H1 (cell line): ENCODE results near the gene CAMSAP1. TPM values are rescaled to one million over a fixed set of nuclear protein-coding genes. Genes with fewer than 3 reads are reported as not detected.

Experiments
- CTCF ChIA-PET: fragments of 300-600 bp; sonication (Branson Sonifier 250); formaldehyde crosslinking; loops from one replicate; lab custom pipeline; 2021; ENCODE audit not compliant: partially characterized antibody; lab: Charles Lee
- POLR2A ChIA-PET: fragments of 300-600 bp; sonication (Branson Sonifier 250); formaldehyde crosslinking; loops from one replicate; lab custom pipeline; 2021; ENCODE audit warnings: inconsistent platforms; ENCODE audit not compliant: partially characterized antibody; lab: Charles Lee
- DNase-seq, 2 experiments: peaks; one replicate each; pipeline versions ENCODE4 v3.0.0 to v3.0.0-alpha.2; 2010 to 2022; ENCODE audit warnings: low spot score in 2 of 2, low read depth in 1 of 2, mixed read lengths in 1 of 2
- FAIRE-seq: peaks from 2 replicates; lab custom pipeline; 2011; peaks lifted over from hg19 to GRCh38; lab: Jason Lieb, UNC
- H2AFZ ChIP-seq: 2 replicates; pipeline ENCODE4 v1.8.1; 2012; ENCODE audit warnings: low read length, inconsistent platforms
- H2AK5ac ChIP-seq: 2 replicates; pipeline ENCODE4 v1.6.1; 2013; ENCODE audit warnings: low read depth, low read length
- H2BK120ac ChIP-seq: replicated peaks from 2 replicates; pipeline ENCODE3; 2013; ENCODE audit warnings: low read depth, low read length, inconsistent platforms
- H2BK12ac ChIP-seq: 2 replicates; pipeline ENCODE4 v1.6.1; 2013; ENCODE audit warnings: low read depth, low read length
- H2BK15ac ChIP-seq: 2 replicates; pipeline ENCODE4 v1.6.1; 2013; ENCODE audit warnings: low read length
- H2BK20ac ChIP-seq: 2 replicates; pipeline ENCODE4 v1.6.1; 2013; ENCODE audit warnings: low read length
- H2BK5ac ChIP-seq: 2 replicates; pipeline ENCODE4 v1.6.1; 2013; ENCODE audit warnings: low read depth, low read length
- H3K14ac ChIP-seq: 2 replicates; pipeline ENCODE4 v1.6.1; 2013; ENCODE audit warnings: inconsistent platforms; ENCODE audit not compliant: insufficient read length
- H3K18ac ChIP-seq: 2 replicates; pipeline ENCODE4 v1.6.1; 2013; ENCODE audit warnings: low read length; ENCODE audit errors: extremely low read depth
- H3K23ac ChIP-seq: 2 replicates; pipeline ENCODE4 v1.6.1; 2013; ENCODE audit warnings: inconsistent platforms; ENCODE audit not compliant: insufficient read length
- H3K23me2 ChIP-seq: 2 replicates; pipeline ENCODE4 v1.6.1; 2013; ENCODE audit warnings: low read depth, low read length
- H3K27ac ChIP-seq: 2 replicates; pipeline ENCODE4 v1.6.1; 2011; ENCODE audit warnings: low read depth, low read length, inconsistent platforms
- H3K27me3 ChIP-seq, 4 experiments: replicated peaks in 1 of 4; 1 replicate in 1 of 4; 2 replicates in 3 of 4; pipeline versions ENCODE4 v1.6.1 to v1.8.1; 2011 to 2013; ENCODE audit warnings: low read length in 3 of 4, mild to moderate bottlenecking in 3 of 4, inconsistent platforms in 2 of 4, mixed read lengths in 2 of 4, moderate library complexity in 1 of 4; ENCODE audit not compliant: control insufficient read depth in 3 of 4, insufficient read depth in 3 of 4; ENCODE audit errors: extremely low read depth in 1 of 4
- H3K36me3 ChIP-seq, 4 experiments: 2 replicates each; pipeline versions ENCODE4 v1.6.1 to v1.8.1; 2011 to 2013; ENCODE audit warnings: mild to moderate bottlenecking in 4 of 4, low read length in 3 of 4, moderate library complexity in 2 of 4, control low read depth in 1 of 4, inconsistent platforms in 1 of 4; ENCODE audit not compliant: insufficient read depth in 4 of 4, control insufficient read depth in 2 of 4
- H3K4ac ChIP-seq: replicated peaks from 2 replicates; pipeline ENCODE3; 2013; ENCODE audit warnings: low read length, low read depth, mixed read lengths, inconsistent platforms; ENCODE audit not compliant: insufficient read length
- H3K4me1 ChIP-seq, 4 experiments: replicated peaks in 1 of 4; 1 replicate in 1 of 4; 2 replicates in 3 of 4; pipeline versions ENCODE4 v1.6.1 to v1.8.1; 2011 to 2013; ENCODE audit warnings: low read length in 3 of 4, inconsistent platforms in 2 of 4, mixed read lengths in 1 of 4; ENCODE audit not compliant: insufficient read depth in 4 of 4, control insufficient read depth in 3 of 4
- H3K4me2 ChIP-seq, 2 experiments: 2 replicates each; pipeline versions ENCODE4 v1.6.1 to v1.8.1; 2011 to 2013; ENCODE audit warnings: low read depth in 2 of 2, low read length in 2 of 2, control low read depth in 1 of 2, inconsistent platforms in 1 of 2, mild to moderate bottlenecking in 1 of 2; ENCODE audit not compliant: insufficient read depth in 1 of 2
- H3K4me3 ChIP-seq, 4 experiments: fragments of 200-600, 300-600 bp in 1 of 4; sonication (generic), shearing (Covaris generic), sonication (Bioruptor Twin) in 1 of 4; 2 replicates each; pipeline versions ENCODE4 v1.5.1 to v1.8.1; 2011 to 2016; ENCODE audit warnings: low read length in 4 of 4, low read depth in 3 of 4, control low read depth in 2 of 4, inconsistent platforms in 2 of 4, mild to moderate bottlenecking in 2 of 4, mixed read lengths in 1 of 4, moderate library complexity in 1 of 4; ENCODE audit not compliant: insufficient read depth in 2 of 4; ENCODE audit errors: extremely low read depth in 1 of 4
- H3K56ac ChIP-seq: replicated peaks from 2 replicates; pipeline ENCODE3; 2013; ENCODE audit warnings: low read depth, mild to moderate bottlenecking, mixed read lengths, low read length, inconsistent platforms; ENCODE audit not compliant: insufficient read length
- H3K79me1 ChIP-seq: 2 replicates; pipeline ENCODE4 v1.6.1; 2013; ENCODE audit warnings: low read depth, low read length, control low read depth
- H3K79me2 ChIP-seq, 2 experiments: 2 replicates each; pipeline versions ENCODE4 v1.6.1 to v1.8.1; 2012 to 2013; ENCODE audit warnings: low read length in 2 of 2, mild to moderate bottlenecking in 2 of 2, inconsistent platforms in 1 of 2; ENCODE audit not compliant: insufficient read depth in 2 of 2, control insufficient read depth in 1 of 2
- H3K9ac ChIP-seq, 4 experiments: replicated peaks in 1 of 4; 1 replicate in 1 of 4; 2 replicates in 3 of 4; pipeline versions ENCODE4 v1.6.1 to v1.8.1; 2011 to 2013; ENCODE audit warnings: low read depth in 3 of 4, low read length in 3 of 4, control low read depth in 2 of 4, mild to moderate bottlenecking in 2 of 4, moderate library complexity in 2 of 4, inconsistent platforms in 1 of 4; ENCODE audit errors: extremely low read depth in 1 of 4
- H3K9me3 ChIP-seq, 2 experiments: 2 replicates each; pipeline versions ENCODE4 v1.6.1 to v1.8.1; 2012 to 2013; ENCODE audit warnings: mild to moderate bottlenecking in 2 of 2, moderate library complexity in 2 of 2, control low read depth in 1 of 2, inconsistent platforms in 1 of 2, low read depth in 1 of 2, low read length in 1 of 2, mixed read lengths in 1 of 2; ENCODE audit not compliant: insufficient read depth in 2 of 2
- H4K20me1 ChIP-seq, 2 experiments: replicated peaks in 1 of 2; 2 replicates each; pipeline versions ENCODE3 to v1.8.1; 2011 to 2013; ENCODE audit warnings: inconsistent platforms in 2 of 2, low read length in 2 of 2, mild to moderate bottlenecking in 1 of 2; ENCODE audit not compliant: insufficient read depth in 2 of 2, control insufficient read depth in 1 of 2
- H4K5ac ChIP-seq: 2 replicates; pipeline ENCODE4 v1.6.1; 2013; ENCODE audit warnings: low read length, low read depth, mixed read lengths, inconsistent platforms; ENCODE audit not compliant: insufficient read length
- H4K8ac ChIP-seq: 2 replicates; pipeline ENCODE4 v1.8.0; 2013; ENCODE audit warnings: mild to moderate bottlenecking, moderate library complexity, low read length, inconsistent platforms; ENCODE audit not compliant: insufficient read depth; ENCODE audit errors: extremely low read depth
- H4K91ac ChIP-seq: replicated peaks from 2 replicates; pipeline ENCODE3; 2013; ENCODE audit warnings: low read length, mixed read lengths, inconsistent platforms; ENCODE audit not compliant: insufficient read length
- CTBP2 ChIP-seq: IDR thresholded peaks from 2 replicates; pipeline ENCODE4 v1.7.0; 2011; ENCODE audit warnings: borderline replicate concordance, mild to moderate bottlenecking, moderate library complexity, mixed read lengths, low read length; ENCODE audit not compliant: insufficient read depth, insufficient read length
- KDM4A ChIP-seq: IDR thresholded peaks from one replicate; pipeline ENCODE4 v1.7.1; 2012; ENCODE audit warnings: low read depth, mild to moderate bottlenecking, moderate library complexity, low read length, inconsistent platforms; ENCODE audit not compliant: severe bottlenecking
- POU5F1 ChIP-seq: IDR thresholded peaks from 2 replicates; pipeline ENCODE4 v1.6.1; 2011; ENCODE audit warnings: low read depth, mild to moderate bottlenecking, low read length, moderate library complexity
- SIX5 ChIP-seq: IDR thresholded peaks from 2 replicates; pipeline ENCODE4 v1.6.1; 2011; ENCODE audit warnings: mild to moderate bottlenecking, low read depth, low read length
- WGBS, 2 experiments: shearing (Covaris generic) in 1 of 2; methylation state at CpG; one replicate each; pipeline versions ENCODE4 v1.1.6 to v1.1.7; 2013 to 2015; ENCODE audit warnings: low lambda C conversion rate in 2 of 2, mixed read lengths in 2 of 2, inconsistent platforms in 1 of 2, low coverage in 1 of 2, missing lambda C conversion rate in 1 of 2; ENCODE audit not compliant: insufficient replicate concordance in 2 of 2, insufficient coverage in 1 of 2, insufficient read length in 1 of 2; ENCODE audit errors: extremely low coverage in 1 of 2, missing lambda C conversion rate in 1 of 2; 5-methylcytosine and 5-hydroxymethylcytosine counted together
- polyA plus RNA-seq, 7 experiments: library from polyadenylated mRNA; depleted of rRNA in 3 of 7; stranded (reverse) in 5 of 7; unstranded in 2 of 7; fragments of >200 nt in 5 of 7; fragments of 200-250 nt in 2 of 7; gene quantifications; 1 replicate in 5 of 7; 2 replicates in 1 of 7; 4 replicates in 1 of 7; pipeline versions ENCODE4 v1.2.1 to v1.2.3, GENCODE V29; 2011 to 2013; ENCODE audit warnings: missing spikeins in 2 of 7, mixed read lengths in 2 of 7
- total RNA-seq: library from RNA; stranded (reverse); fragmentation: NEBNext Ultra II Directional; extraction: Animal tissue kit (Norgen Biotek cat#: 25700); gene quantifications from 2 replicates; pipeline ENCODE4 v1.2.1, GENCODE V29; 2021
- TF ChIP-seq, protein P1 (sequence below): IDR thresholded peaks from 2 replicates; pipeline ENCODE4 v1.6.1; 2012; ENCODE audit warnings: inconsistent platforms

Gene CAMSAP1
- total and polyA plus RNA-seq, 2 of the 8 experiments (the other 6 are each of a cell fraction or from before 2014, with no cell fraction given): 13.4 to 44.0 TPM

- H4K20me1 ChIP-seq: peaks cover 1 to 9% of the 10 kb centered on the region in 2 experiments
- H3K18ac ChIP-seq: no peak overlapping the region
- H4K91ac ChIP-seq: no peak overlapping the region
- H3K4me3 ChIP-seq: no peak overlapping the region
- H3K27ac ChIP-seq: no peak overlapping the region
- no peaks in the 10 kb centered on the region for H3K4me1 ChIP-seq
- H2BK20ac ChIP-seq: no peak overlapping the region
- H2BK15ac ChIP-seq: no peak overlapping the region
- peaks cover 15 to 21% (median 19%) of the 10 kb centered on the region in 4 experiments for H3K36me3 ChIP-seq
- DNase-seq (no peak), FAIRE-seq (no peak)
- POLR2A ChIA-PET: no interaction called here
- no peak overlapping the region for H3K56ac ChIP-seq
- H4K8ac ChIP-seq: no peak overlapping the region
- H3K23ac ChIP-seq: no peak overlapping the region
- H3K4me2 ChIP-seq: no peak overlapping the region
- H2BK5ac ChIP-seq: no peak overlapping the region
- no peak overlapping the region for H2AK5ac ChIP-seq
- no peak for TF ChIP-seq CTBP2
- TF ChIP-seq SIX5: no peak
- TF ChIP-seq, protein P1, sequence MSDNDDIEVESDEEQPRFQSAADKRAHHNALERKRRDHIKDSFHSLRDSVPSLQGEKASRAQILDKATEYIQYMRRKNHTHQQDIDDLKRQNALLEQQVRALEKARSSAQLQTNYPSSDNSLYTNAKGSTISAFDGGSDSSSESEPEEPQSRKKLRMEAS: no peak
- TF ChIP-seq KDM4A: no peak
- TF ChIP-seq POU5F1: no peak
- TF ChIP-seq, all 59 proteins: peak for 0
- no peaks in the 10 kb centered on the region for H3K23me2 ChIP-seq
- no peaks in the 10 kb centered on the region for H3K9me3 ChIP-seq
- no peak overlapping the region for H3K4ac ChIP-seq
- peaks cover 8% of the 10 kb centered on the region; the same call in 1 of the 2 replicates for H3K79me1 ChIP-seq
- WGBS, 2 experiments: 92% methylated on average over 12 of the region's 12 CpGs; no CpG with 5 or more reads in 1 of the 2 experiments
- no peak overlapping the region for H2BK120ac ChIP-seq
- H2AFZ ChIP-seq: no peak overlapping the region
- no peak overlapping the region for H4K5ac ChIP-seq
- H3K27me3 ChIP-seq: no peaks in the 10 kb centered on the region
- no peak overlapping the region for H2BK12ac ChIP-seq
- H3K79me2 ChIP-seq: peaks cover 0 to 53% of the 10 kb centered on the region in 2 experiments; a peak in 2 of 4 replicates
- H3K9ac ChIP-seq: no peak overlapping the region
- no peak overlapping the region for H3K14ac ChIP-seq
- CTCF ChIA-PET: interaction anchor here (1.0 to 1.4 kb wide), 3 partner anchors 13 to 300 kb away, joined by 3 to 4 read pairs (median 4); no protein-coding TSS in a partner anchor
Observed at GRCh38 chr9:135827301-135827700, 80.0 kb downstream of the CAMSAP1 start.
